Renal pelvis (tissue), 4 donors: Measurements from ENCODE around the gene MYRIP. TPM values are rescaled to one million over a fixed set of nuclear protein-coding genes. Genes with fewer than 3 reads are reported as not detected.
"Not testable (repeated sequence)": the region's sequence is repeated elsewhere in the genome, so short reads cannot be mapped to it uniquely, and the experiment has no call there.

Experiments
- DNase-seq: peaks from one replicate; pipeline ENCODE4 v3.0.0-alpha.2; 2013
- polyA plus RNA-seq, 3 donors: library from polyadenylated mRNA; unstranded; fragments of 120-200 nt; gene quantifications; one replicate each; pipeline ENCODE4 v1.2.1, GENCODE V29; 2013; ENCODE audit not compliant: insufficient read length in 3 of 3

Gene MYRIP
- polyA plus RNA-seq, 3 donors: 1.9 to 2.0 (median 2.0) TPM

- DNase-seq: no peak
Measured at GRCh38 chr3:40079847-40080240, 270.4 kb downstream of the MYRIP start.

GRCh38 chr3:40083066-40083465 is 273.7 kb downstream of the MYRIP start:
- DNase-seq: no peak

GRCh38 chr3:40084424-40084823 is 275.0 kb downstream of the MYRIP start:
- DNase-seq: not testable (repeated sequence)

- DNase-seq: no peak
Measured at GRCh38 chr3:40086890-40087883, 277.8 kb downstream of the MYRIP start.

- no peak for DNase-seq
Measured at GRCh38 chr3:40088527-40089170, 279.2 kb downstream of the MYRIP start.

- DNase-seq: no peak
Measured at GRCh38 chr3:40096661-40097111, 287.3 kb downstream of the MYRIP start.

- DNase-seq: no peak
Measured at GRCh38 chr3:40097131-40098117, 288.0 kb downstream of the MYRIP start.

- no peak for DNase-seq
Measured at GRCh38 chr3:40098261-40098759, 288.9 kb downstream of the MYRIP start.

GRCh38 chr3:40099871-40100270 is 290.5 kb downstream of the MYRIP start:
- DNase-seq: no peak

- DNase-seq: no peak
Measured at GRCh38 chr3:40102182-40102581, 292.8 kb downstream of the MYRIP start.

GRCh38 chr3:40103829-40104228 is 294.4 kb downstream of the MYRIP start:
- no peak for DNase-seq

- no peak for DNase-seq
Measured at GRCh38 chr3:40104441-40104840, 295.0 kb downstream of the MYRIP start.

- DNase-seq: no peak
Measured at GRCh38 chr3:40108643-40109042, 299.2 kb downstream of the MYRIP start.

- no peak for DNase-seq
Measured at GRCh38 chr3:40109641-40110490, 300.5 kb downstream of the MYRIP start.

GRCh38 chr3:40116478-40117177 is 307.2 kb downstream of the MYRIP start:
- no peak for DNase-seq

- no peak for DNase-seq
Measured at GRCh38 chr3:40118091-40118490, 308.7 kb downstream of the MYRIP start.

GRCh38 chr3:40120067-40120692 is 310.8 kb downstream of the MYRIP start:
- DNase-seq: no peak

- peak; percentile 68 for DNase-seq
Measured at GRCh38 chr3:40120806-40121205, 311.4 kb downstream of the MYRIP start.

GRCh38 chr3:40124918-40125317 is 315.5 kb downstream of the MYRIP start:
- no peak for DNase-seq
